ENCODE results near the gene MTHFD2L.
"Not testable (repeated sequence)": the region's sequence is repeated elsewhere in the genome, so short reads cannot be mapped to it uniquely, and the experiment has no call there.

Gene MTHFD2L

GRCh38 chr4:74334636-74335035 lies 176.7 kb downstream of the MTHFD2L start:
- ChIA-PET POLR2A (no interaction called here), CTCF (no interaction called here)

GRCh38 chr4:74335341-74336021 lies 177.6 kb downstream of the MTHFD2L start:
- POLR2A ChIA-PET = no interaction called here
- CTCF ChIA-PET = no interaction called here
- no peak for DNase-seq (ENCODE audit: extremely low spot score)
- TF ChIP-seq CTBP1 (IDR thresholded peaks at IDR 0.05; ENCODE audit: borderline replicate concordance) (no peak), HDGF (IDR thresholded peaks at IDR 0.05; ENCODE audit: borderline replicate concordance) (no peak), L3MBTL2 (conservative IDR thresholded peaks at IDR 0.05) (no peak), TARDBP (IDR thresholded peaks at IDR 0.05) (no peak), FOXK2 (IDR thresholded peaks at IDR 0.05) (no peak), FOXM1 (IDR thresholded peaks at IDR 0.05; ENCODE audit: borderline replicate concordance) (no peak), NFRKB (IDR thresholded peaks at IDR 0.05) (no peak), SP1 (IDR thresholded peaks at IDR 0.05) (no peak), BHLHE40 (IDR thresholded peaks at IDR 0.05; ENCODE audit: borderline replicate concordance) (no peak), ELF4 (IDR thresholded peaks at IDR 0.05) (no peak), ZNF384 (IDR thresholded peaks at IDR 0.05) (no peak), SUZ12 (IDR thresholded peaks at IDR 0.05) (no peak), ARNT (IDR thresholded peaks at IDR 0.05) (no peak), LEF1 (IDR thresholded peaks at IDR 0.05; ENCODE audit: borderline replicate concordance) (no peak), FOXA1 (IDR thresholded peaks at IDR 0.05) (no peak)
- TF ChIP-seq, protein P1, sequence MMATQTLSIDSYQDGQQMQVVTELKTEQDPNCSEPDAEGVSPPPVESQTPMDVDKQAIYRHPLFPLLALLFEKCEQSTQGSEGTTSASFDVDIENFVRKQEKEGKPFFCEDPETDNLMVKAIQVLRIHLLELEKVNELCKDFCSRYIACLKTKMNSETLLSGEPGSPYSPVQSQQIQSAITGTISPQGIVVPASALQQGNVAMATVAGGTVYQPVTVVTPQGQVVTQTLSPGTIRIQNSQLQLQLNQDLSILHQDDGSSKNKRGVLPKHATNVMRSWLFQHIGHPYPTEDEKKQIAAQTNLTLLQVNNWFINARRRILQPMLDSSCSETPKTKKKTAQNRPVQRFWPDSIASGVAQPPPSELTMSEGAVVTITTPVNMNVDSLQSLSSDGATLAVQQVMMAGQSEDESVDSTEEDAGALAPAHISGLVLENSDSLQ (IDR thresholded peaks at IDR 0.05) = no peak

More at GRCh38 chr4:74334636-74335035, 176.7 kb downstream of the MTHFD2L start:
- TF ChIP-seq L3MBTL2 (conservative IDR thresholded peaks at IDR 0.05) (no peak), SP1 (IDR thresholded peaks at IDR 0.05) (no peak), HDGF (IDR thresholded peaks at IDR 0.05; ENCODE audit: borderline replicate concordance) (no peak), FOXK2 (IDR thresholded peaks at IDR 0.05) (no peak), ELF4 (IDR thresholded peaks at IDR 0.05) (no peak), ARNT (IDR thresholded peaks at IDR 0.05) (no peak), TARDBP (IDR thresholded peaks at IDR 0.05) (no peak), CTBP1 (IDR thresholded peaks at IDR 0.05; ENCODE audit: borderline replicate concordance) (no peak)
- TF ChIP-seq, protein P1 (IDR thresholded peaks at IDR 0.05) = no peak
- no peak for DNase-seq (ENCODE audit: extremely low spot score)

DNA sequence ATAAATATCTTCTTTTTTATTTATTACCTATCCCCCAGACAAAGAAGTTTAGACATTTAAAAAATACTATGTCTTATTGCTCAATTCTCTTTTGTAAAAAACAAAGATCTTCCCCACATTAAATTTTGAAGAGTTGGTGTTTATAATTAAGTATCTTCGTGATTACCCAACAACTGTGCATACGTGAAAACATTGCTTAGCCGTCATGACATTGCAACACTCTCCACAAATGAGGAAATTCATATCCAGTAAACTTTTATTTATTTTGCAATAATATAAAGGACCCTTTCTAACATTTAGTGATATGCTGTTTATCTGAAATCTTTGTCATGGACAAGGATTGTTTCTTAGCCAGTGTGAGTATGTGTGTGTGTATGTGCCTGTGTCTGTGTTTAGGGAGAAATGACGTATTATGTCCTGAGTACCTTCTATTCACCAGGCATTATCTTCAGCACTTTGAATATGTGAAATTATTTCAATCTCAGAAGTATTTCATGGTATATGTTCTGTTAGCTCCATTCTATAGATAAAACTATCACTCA lies 180.9 kb downstream of the MTHFD2L start:
- TF ChIP-seq SP1 (IDR thresholded peaks at IDR 0.05) (no peak), HDGF (IDR thresholded peaks at IDR 0.05; ENCODE audit: borderline replicate concordance) (no peak), L3MBTL2 (conservative IDR thresholded peaks at IDR 0.05) (no peak), ZNF384 (IDR thresholded peaks at IDR 0.05) (no peak), FOXM1 (IDR thresholded peaks at IDR 0.05; ENCODE audit: borderline replicate concordance) (no peak), ELF4 (IDR thresholded peaks at IDR 0.05) (no peak), CTBP1 (IDR thresholded peaks at IDR 0.05; ENCODE audit: borderline replicate concordance) (no peak), FOXK2 (IDR thresholded peaks at IDR 0.05) (no peak)
- TF ChIP-seq, protein P1 (IDR thresholded peaks at IDR 0.05) = no peak
- ChIA-PET POLR2A (no interaction called here), CTCF (no interaction called here)
- DNase-seq (ENCODE audit: extremely low spot score) = no peak

GRCh38 chr4:74339501-74339900 lies 181.6 kb downstream of the MTHFD2L start:
- TF ChIP-seq SP1 (IDR thresholded peaks at IDR 0.05) (no peak), LEF1 (IDR thresholded peaks at IDR 0.05; ENCODE audit: borderline replicate concordance) (no peak), FOXM1 (IDR thresholded peaks at IDR 0.05; ENCODE audit: borderline replicate concordance) (no peak)
- no peak for DNase-seq (ENCODE audit: extremely low spot score)
- CTCF ChIA-PET = no interaction called here
- POLR2A ChIA-PET = no interaction called here

GRCh38 chr4:74340421-74340820 lies 182.5 kb downstream of the MTHFD2L start:
- DNase-seq (ENCODE audit: extremely low spot score); POLR2A ChIA-PET; CTCF ChIA-PET: not testable (repeated sequence)

DNA sequence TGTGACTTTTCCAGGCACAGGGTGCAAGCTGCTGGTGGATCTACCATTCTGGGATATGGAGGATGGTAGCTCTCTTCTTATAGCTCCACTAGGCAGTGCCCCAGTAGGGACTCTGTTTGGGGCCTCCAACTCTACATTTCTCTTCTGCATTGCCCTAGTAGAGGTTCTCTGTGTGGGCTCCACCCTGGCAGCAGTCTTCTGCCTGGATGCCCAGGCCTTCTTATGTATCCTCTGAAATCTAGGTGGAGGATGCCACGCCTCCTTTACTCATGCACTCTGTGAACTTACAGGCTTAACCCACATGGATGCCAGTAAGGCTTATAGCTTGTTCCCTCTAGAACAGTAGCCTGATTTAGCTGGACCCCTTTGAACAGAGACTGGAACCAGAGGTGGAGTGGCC lies 186.1 kb downstream of the MTHFD2L start:
- ChIA-PET CTCF (no interaction called here), POLR2A (no interaction called here)
- TF ChIP-seq BHLHE40 (IDR thresholded peaks at IDR 0.05; ENCODE audit: borderline replicate concordance) (no peak), SUZ12 (IDR thresholded peaks at IDR 0.05) (no peak), LEF1 (IDR thresholded peaks at IDR 0.05; ENCODE audit: borderline replicate concordance) (no peak), CTBP1 (IDR thresholded peaks at IDR 0.05; ENCODE audit: borderline replicate concordance) (no peak), ELF4 (IDR thresholded peaks at IDR 0.05) (no peak), HDGF (IDR thresholded peaks at IDR 0.05; ENCODE audit: borderline replicate concordance) (no peak), ZNF384 (IDR thresholded peaks at IDR 0.05) (no peak), NFRKB (IDR thresholded peaks at IDR 0.05) (no peak), SP1 (IDR thresholded peaks at IDR 0.05) (no peak), ARNT (IDR thresholded peaks at IDR 0.05) (no peak)
- no peak for DNase-seq (ENCODE audit: extremely low spot score)

Data from HEK293T (cell line).